AG09309 (cell line): Measurements from ENCODE around the gene ABCB11.
"Not testable (repeated sequence)": the region's sequence is repeated elsewhere in the genome, so short reads cannot be mapped to it uniquely, and the experiment has no call there.

Source experiments
- DNase-seq: peaks from one replicate; pipeline ENCODE4 v3.0.0-alpha.2; 2010; ENCODE audit warnings: low read depth
- H3K4me3 ChIP-seq: 2 replicates; pipeline ENCODE4 v1.5.1; 2011; ENCODE audit warnings: mild to moderate bottlenecking, low read depth, low read length, moderate library complexity; ENCODE audit not compliant: control insufficient read depth
- TF ChIP-seq, protein P1 (sequence below): IDR thresholded peaks from 2 replicates; pipeline ENCODE4 v1.5.1; 2011; ENCODE audit warnings: mild to moderate bottlenecking, low read depth, low read length, inconsistent platforms; ENCODE audit not compliant: insufficient read depth, control insufficient read depth; ENCODE audit errors: missing control alignments

The ABCB11 gene

DNA sequence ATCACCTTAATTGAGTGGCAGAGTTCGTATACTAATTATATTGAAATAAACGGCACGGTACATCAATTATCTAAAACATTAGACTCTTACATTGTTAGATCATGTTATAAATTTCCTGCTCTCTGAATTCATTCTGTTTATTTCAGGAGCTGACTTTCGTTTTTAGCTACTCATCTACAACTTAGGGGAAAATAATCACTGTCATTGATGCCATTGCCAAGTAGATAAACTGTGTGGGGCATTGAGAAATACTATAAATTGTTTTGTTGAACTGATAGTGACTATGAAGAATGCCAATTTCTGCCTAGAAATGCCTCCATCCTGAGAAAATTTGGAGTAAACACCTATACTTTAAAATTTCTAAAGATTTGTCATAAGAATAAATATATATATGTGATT, 17.5 kb downstream of the ABCB11 start:
- TF ChIP-seq, protein P1, sequence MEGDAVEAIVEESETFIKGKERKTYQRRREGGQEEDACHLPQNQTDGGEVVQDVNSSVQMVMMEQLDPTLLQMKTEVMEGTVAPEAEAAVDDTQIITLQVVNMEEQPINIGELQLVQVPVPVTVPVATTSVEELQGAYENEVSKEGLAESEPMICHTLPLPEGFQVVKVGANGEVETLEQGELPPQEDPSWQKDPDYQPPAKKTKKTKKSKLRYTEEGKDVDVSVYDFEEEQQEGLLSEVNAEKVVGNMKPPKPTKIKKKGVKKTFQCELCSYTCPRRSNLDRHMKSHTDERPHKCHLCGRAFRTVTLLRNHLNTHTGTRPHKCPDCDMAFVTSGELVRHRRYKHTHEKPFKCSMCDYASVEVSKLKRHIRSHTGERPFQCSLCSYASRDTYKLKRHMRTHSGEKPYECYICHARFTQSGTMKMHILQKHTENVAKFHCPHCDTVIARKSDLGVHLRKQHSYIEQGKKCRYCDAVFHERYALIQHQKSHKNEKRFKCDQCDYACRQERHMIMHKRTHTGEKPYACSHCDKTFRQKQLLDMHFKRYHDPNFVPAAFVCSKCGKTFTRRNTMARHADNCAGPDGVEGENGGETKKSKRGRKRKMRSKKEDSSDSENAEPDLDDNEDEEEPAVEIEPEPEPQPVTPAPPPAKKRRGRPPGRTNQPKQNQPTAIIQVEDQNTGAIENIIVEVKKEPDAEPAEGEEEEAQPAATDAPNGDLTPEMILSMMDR, result no peak
- H3K4me3 ChIP-seq, result no peak overlapping the region
- no peak for DNase-seq

DNA sequence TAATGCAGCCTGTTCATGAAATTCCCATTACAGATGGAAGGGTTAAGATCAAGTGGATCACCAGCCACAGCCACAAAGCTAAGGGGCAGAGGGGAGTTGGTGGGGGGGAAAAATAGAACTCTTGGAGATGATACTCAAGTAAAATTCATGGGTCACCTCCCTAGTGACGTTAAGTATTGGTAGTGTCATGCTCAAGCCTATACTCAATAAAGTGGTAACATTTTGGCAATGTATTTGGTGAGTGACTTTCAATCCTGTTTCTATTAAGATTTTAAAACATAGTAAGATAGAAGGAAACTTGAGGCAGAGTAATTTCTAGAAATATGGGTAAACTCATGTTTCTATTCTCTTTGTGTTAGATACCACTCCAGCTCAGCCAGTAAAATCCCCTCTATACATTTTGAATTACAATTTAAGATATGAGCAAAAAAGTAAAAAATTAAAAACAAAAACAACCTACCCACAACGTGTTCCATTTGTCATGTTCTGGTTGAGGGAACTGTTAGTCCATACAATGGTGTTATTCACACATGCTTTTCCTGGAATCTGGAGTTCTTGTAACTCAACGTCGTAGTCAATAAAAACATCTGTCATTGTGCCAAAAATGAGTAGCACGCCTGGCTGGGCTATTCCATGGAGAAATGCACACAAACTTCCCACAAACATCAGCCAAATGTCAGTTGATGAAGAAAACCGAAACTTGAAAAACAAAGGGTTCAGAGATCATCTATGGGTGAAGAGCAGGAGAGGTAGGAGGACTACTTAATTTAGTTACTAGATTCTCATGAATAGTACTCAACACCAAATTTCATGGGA, 18.1 kb downstream of the ABCB11 start:
- no peak for DNase-seq
- TF ChIP-seq, protein P1, result no peak
- H3K4me3 ChIP-seq, result no peak overlapping the region

- H3K4me3 ChIP-seq, DNase-seq: not testable (repeated sequence)
Observed at GRCh38 chr2:169012191-169012792, 18.8 kb downstream of the ABCB11 start.

DNA sequence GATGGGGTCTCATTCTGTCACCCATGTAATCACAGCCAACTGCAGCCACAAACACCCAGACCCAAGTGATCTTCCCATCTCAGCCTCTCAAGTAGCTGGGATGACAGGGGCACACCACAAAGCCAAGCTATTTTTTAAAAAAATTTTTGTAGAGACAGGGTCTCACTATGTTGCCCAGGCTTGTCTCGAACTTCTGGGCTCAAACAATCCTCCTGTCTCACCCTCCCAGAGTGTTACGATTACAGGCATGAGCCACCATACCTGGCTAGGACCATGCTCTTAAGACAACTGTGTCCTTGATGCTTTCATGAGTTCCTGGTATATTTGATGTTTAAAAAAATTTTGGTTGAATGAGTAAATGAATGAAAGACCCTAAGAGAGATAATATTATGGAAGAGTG, 19.4 kb downstream of the ABCB11 start:
- TF ChIP-seq, protein P1, result no peak
- no peak for DNase-seq

DNA sequence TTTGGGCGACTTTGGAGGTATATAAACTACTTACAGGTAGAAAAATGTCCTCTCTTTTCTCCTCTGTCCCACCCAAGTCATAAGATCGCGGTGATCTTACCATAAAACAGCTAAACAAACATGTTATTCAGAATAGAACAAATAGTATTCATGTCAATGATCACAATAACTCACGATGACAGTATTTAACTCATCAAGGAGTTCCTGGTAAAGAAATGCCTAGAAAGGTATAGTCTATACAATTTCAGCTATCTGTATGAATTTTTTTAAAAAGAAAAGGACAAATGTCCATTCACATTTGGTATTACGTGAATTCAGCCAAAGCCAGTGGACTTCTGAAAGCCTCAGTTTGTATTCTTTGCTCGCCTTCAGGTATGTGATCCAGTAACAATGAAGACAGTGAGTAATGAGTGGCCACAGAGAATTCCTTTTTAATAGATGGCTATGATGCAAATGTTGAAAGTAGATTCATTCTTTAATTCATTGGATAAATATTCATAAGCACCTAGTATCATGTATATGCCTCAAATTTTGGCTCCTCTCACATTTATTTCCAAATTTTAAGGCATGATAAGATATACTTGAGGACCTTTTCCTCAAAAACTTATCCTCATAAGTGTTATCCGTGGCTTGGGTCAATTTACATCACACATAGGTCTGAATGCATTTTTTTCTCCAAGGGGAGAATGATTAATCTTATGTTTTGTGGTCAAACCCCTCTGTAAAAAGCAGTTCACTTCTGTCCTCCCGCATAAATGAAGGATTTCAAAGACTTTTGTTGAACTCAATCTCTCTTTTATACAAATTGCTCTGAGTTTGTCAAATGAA, 20.3 kb downstream of the ABCB11 start:
- TF ChIP-seq, protein P1, result no peak
- DNase-seq, result no peak
- no peak overlapping the region for H3K4me3 ChIP-seq

More for the DNA sequence above, 19.4 kb downstream of the ABCB11 start:
- no peak overlapping the region for H3K4me3 ChIP-seq

DNA sequence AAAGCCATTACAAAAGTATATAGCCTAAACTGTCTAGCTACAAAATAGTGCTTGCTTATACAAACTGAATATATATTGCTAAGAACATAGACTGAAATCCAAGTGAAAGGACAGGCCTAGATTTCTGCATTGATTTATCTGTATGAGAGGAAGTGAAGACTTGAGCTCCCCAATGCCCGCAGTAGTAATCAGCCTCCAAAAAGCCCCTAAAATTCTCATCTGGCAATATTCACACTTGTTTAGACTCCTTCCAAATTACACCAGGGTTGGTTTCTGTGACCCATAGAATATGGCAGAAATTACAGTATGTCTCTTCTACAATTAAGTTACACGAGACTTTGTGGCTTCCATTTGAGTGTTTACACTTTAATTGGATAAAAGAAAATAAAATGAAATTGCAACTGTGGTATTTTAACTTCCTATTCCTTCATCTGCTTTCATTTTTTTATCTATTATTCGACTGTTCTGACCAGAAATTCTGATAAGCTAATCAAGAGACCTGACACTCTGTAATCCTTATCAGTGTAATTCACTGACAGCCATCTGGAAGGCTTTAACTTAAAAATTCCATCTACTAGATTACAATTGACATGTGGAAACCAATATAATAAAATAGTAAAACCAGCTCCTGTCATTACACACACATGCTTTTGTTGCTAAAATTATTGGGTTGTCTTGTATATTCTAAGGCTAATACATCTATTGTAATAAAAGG, 21.1 kb downstream of the ABCB11 start:
- TF ChIP-seq, protein P1, result no peak
- H3K4me3 ChIP-seq, result no peak overlapping the region
- no peak for DNase-seq

DNA sequence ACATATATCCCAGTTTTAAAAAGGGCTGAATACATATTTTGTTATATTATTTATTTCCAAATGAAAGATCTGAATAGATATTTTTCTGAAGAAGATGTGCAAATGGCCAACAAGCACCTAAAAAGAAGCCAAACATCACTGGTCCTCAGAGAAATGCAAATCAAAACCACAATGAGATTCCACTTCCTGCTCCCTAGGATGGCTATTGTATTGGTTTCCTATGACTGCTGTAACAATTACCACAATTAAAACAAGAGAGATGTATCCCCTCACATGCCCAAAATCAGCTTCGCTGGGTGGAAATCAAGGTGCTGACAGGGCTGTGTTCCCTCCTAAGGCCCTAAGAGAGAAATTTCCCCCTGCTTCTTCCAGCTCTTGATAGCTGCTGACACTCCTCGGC, 23.2 kb downstream of the ABCB11 start:
- DNase-seq, result no peak
- no peak overlapping the region for H3K4me3 ChIP-seq
- TF ChIP-seq, protein P1, result no peak
